ENCODE results near the gene NAV3. TPM values are rescaled to one million over a fixed set of nuclear protein-coding genes. Genes with fewer than 3 reads are reported as not detected.
A peak's percentile ranks its signal among the peaks of the same experiment; 100 is the strongest.

Gene NAV3
- total and polyA plus RNA-seq, 10 donors = 0.74 to 111 (median 40.4) TPM

DNA sequence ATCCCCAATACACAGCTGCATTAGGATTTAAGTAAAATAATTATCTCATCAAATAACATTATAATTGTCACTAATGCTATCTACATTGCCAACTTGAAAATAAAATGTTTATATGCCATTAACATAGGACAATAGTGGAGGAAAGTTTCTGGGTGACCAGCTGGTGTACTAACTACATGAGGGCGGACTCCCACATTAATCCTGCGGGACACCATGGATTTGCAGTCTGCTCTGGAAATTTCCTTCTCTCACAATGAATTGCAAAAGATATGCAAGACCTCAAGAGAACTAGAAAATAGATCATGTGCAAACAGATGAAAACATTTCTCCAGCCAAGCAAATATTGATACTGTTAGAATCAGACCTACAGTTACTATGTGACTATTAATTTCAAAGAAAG, 390.1 kb downstream of the NAV3 start:
- Histone ChIP-seq H3K9me3 (no peaks in the 10 kb centered on the region), H3K27me3 (replicated peaks in 1 of 7) (no peaks in the 10 kb centered on the region), H3K4me3 (no peak overlapping the region), H3K27ac (no peak overlapping the region), H3K4me1 (no peaks in the 10 kb centered on the region), H3K36me3 (no peaks in the 10 kb centered on the region)
- DNase-seq = no peak
- TF ChIP-seq POLR2AphosphoS5 (IDR thresholded peaks at IDR 0.05) = no peak
- TF ChIP-seq, protein P1, sequence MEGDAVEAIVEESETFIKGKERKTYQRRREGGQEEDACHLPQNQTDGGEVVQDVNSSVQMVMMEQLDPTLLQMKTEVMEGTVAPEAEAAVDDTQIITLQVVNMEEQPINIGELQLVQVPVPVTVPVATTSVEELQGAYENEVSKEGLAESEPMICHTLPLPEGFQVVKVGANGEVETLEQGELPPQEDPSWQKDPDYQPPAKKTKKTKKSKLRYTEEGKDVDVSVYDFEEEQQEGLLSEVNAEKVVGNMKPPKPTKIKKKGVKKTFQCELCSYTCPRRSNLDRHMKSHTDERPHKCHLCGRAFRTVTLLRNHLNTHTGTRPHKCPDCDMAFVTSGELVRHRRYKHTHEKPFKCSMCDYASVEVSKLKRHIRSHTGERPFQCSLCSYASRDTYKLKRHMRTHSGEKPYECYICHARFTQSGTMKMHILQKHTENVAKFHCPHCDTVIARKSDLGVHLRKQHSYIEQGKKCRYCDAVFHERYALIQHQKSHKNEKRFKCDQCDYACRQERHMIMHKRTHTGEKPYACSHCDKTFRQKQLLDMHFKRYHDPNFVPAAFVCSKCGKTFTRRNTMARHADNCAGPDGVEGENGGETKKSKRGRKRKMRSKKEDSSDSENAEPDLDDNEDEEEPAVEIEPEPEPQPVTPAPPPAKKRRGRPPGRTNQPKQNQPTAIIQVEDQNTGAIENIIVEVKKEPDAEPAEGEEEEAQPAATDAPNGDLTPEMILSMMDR (IDR thresholded peaks at IDR 0.05 in 8 of 11, conservative IDR thresholded peaks at IDR 0.05 in 3 of 11) = no peak
- TF ChIP-seq POLR2A (IDR thresholded peaks at IDR 0.05) = no peak
- WGBS, 5 donors = 94 to 97% (median 94%) methylated on average over 2 of the region's 2 CpGs
- intact Hi-C loops (cut with DNase I; ENCODE audit: low total_unique reads) = no loop called here

DNA sequence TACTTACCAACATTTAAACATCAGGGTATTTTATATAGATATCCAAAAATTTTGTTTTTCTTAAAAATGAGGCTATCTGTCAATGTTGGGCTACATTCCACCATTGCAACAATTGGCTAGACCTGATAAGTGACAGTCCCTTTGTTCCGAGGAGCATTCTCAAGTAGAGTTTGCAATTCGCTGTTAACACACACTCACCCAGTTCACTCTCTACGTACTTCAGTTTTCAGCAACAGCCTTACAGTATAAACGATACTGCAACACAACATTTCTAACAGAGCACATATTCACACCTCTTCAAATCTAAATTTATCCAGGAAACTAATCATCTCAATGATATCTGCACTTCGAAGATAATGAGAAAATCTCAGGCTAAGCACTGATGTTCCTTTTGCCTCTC, 393.5 kb downstream of the NAV3 start:
- Histone ChIP-seq H3K9me3 (peaks cover 0 to 7% (median 0%) of the 10 kb centered on the region in 8 donors), H3K27me3 (replicated peaks in 1 of 7) (no peaks in the 10 kb centered on the region), H3K4me3 (no peak overlapping the region), H3K4me1 (no peaks in the 10 kb centered on the region), H3K27ac (no peak overlapping the region), H3K36me3 (no peaks in the 10 kb centered on the region)
- DNase-seq = no peak
- intact Hi-C loops (cut with DNase I; ENCODE audit: low total_unique reads) = no loop called here
- 83 to 89% (median 85%) methylated on average over 5 of the region's 5 CpGs for WGBS, 5 donors
- TF ChIP-seq, protein P1 (IDR thresholded peaks at IDR 0.05 in 8 of 11, conservative IDR thresholded peaks at IDR 0.05 in 3 of 11) = no peak
- TF ChIP-seq POLR2AphosphoS5 (IDR thresholded peaks at IDR 0.05) (no peak), POLR2A (IDR thresholded peaks at IDR 0.05) (no peak)

DNA sequence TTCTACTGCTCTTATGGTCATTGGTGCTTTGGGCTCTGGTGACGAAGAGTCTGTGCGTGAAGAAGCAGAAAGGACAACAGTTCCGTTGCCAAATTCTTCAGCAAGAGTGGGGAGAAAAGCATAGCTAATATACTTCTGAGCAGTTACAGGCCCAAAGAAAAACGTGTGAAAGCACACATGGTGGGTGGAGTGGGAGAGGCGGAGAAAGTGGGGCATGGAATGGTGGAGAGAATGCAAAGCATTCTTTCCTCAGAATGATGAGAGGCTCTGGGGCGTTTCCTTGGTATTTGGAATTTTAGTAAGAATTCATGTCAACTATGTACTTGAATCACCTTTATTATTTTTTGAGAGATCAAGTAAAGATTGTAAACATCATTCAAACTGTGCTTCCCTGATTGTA, 396.1 kb downstream of the NAV3 start:
- 66 to 86% (median 81%) methylated on average over 6 of the region's 6 CpGs for WGBS, 5 donors
- Histone ChIP-seq H3K27ac (no peak overlapping the region), H3K4me3 (no peak overlapping the region), H3K9me3 (peaks cover 0 to 7% (median 0%) of the 10 kb centered on the region in 8 donors), H3K4me1 (peaks cover 0 to 9% (median 0%) of the 10 kb centered on the region in 6 donors), H3K36me3 (no peaks in the 10 kb centered on the region), H3K27me3 (replicated peaks in 1 of 7) (no peaks in the 10 kb centered on the region)
- TF ChIP-seq POLR2A (IDR thresholded peaks at IDR 0.05) = no peak
- TF ChIP-seq, protein P1 (IDR thresholded peaks at IDR 0.05 in 8 of 11, conservative IDR thresholded peaks at IDR 0.05 in 3 of 11) = no peak
- TF ChIP-seq POLR2AphosphoS5 (IDR thresholded peaks at IDR 0.05) = no peak
- DNase-seq = no peak
- intact Hi-C loops (cut with DNase I; ENCODE audit: low total_unique reads) = no loop called here

DNA sequence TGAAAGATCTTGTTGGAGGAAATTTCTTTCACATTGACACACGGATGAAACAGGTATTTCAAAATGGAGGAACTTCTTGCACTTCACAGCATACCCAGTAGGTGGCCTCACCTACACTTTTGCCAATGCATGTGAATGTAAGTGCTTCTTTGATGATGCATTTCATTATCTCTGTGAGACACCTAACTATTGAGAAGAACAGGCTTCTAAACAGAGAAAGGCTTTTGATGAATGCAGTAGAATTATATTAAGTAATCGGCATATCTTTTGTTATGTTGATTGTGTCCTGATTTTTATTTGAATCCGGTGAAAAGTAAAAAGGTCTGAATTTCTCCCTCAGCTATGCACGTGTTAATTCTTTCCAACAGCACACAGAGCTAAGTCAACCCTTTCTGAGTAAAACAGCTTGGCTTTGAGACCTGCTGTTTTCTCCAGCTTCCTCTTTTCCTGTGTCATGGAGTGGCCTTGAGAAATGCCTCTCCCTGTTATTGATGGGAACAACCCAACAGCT, 399.0 kb downstream of the NAV3 start:
- TF ChIP-seq, protein P1 (IDR thresholded peaks at IDR 0.05 in 8 of 11, conservative IDR thresholded peaks at IDR 0.05 in 3 of 11) = peak in 8 of 11 experiments; percentile 15 to 53 (median 40)
- TF ChIP-seq POLR2A (IDR thresholded peaks at IDR 0.05) = no peak
- Histone ChIP-seq H3K4me1 (peaks cover 0 to 9% (median 0%) of the 10 kb centered on the region in 6 donors), H3K27me3 (replicated peaks in 1 of 7) (no peaks in the 10 kb centered on the region), H3K36me3 (no peaks in the 10 kb centered on the region), H3K4me3 (no peak overlapping the region), H3K9me3 (peaks cover 0 to 7% (median 0%) of the 10 kb centered on the region in 8 donors), H3K27ac (no peak overlapping the region)
- WGBS, 5 donors = 27 to 42% (median 38%) methylated on average over 4 of the region's 4 CpGs
- intact Hi-C loops (cut with DNase I; ENCODE audit: low total_unique reads) = no loop called here
- DNase-seq = no peak

All from spleen (tissue), 11 donors.